ENCODE measurements around the gene DERL2.
A peak's percentile ranks its signal among the peaks of the same experiment; 100 is the strongest.
"Not testable (repeated sequence)": the region's sequence is repeated elsewhere in the genome, so short reads cannot be mapped to it uniquely, and the experiment has no call there.

DERL2 gene

GRCh38 chr17:5437721-5438317 is 48.2 kb downstream of the DERL2 start:
- DNase-seq (ENCODE audit: low read depth) = no peak

- DNase-seq (ENCODE audit: low read depth) = not testable (repeated sequence)
These were observed 50.1 kb downstream of the DERL2 start for GRCh38 chr17:5435781-5436315.

- no peak for DNase-seq (ENCODE audit: low read depth)
These were observed 51.0 kb downstream of the DERL2 start for GRCh38 chr17:5434984-5435383.

GRCh38 chr17:5431949-5432556 is 53.9 kb downstream of the DERL2 start:
- DNase-seq (ENCODE audit: low read depth) = no peak

- not testable (repeated sequence) for DNase-seq (ENCODE audit: low read depth)
These were observed 54.7 kb downstream of the DERL2 start for GRCh38 chr17:5431234-5431633.

GRCh38 chr17:5430413-5430999 is 55.5 kb downstream of the DERL2 start:
- DNase-seq (ENCODE audit: low read depth) = no peak

DNA sequence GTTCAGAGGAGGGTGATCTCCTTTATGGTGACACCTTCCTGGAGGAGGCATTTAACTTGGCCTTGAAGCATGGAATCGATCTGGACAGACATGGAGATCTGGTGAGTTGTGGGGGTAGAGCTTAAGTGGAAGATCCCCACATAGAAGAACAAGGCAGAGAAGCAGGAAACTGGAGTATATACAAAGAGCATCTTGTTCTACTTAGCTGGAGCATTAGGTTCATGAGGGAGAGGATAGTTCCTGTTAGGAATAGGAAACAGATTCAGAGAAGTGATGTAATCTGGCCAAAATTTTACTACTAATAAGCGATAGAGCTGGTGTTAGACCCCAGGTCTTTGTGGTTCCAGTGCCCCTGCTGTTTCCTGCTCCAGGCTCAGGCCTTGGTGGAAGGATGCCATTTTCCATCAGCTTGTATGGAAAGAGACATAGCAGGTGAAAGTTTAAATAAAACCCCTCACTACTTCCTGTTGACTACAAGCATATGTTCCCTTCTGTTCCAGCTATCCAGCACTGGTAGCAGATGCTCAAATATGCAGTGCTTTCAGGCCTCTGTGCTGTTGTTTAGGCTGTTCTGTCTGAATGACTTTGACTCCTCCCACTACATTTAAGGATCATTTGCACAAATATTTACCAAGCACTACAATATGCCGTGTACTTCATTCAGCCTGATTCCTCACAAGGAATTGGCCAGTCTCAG is 56.6 kb downstream of the DERL2 start:
- peak; percentile 46 for DNase-seq (ENCODE audit: low read depth)

DNA sequence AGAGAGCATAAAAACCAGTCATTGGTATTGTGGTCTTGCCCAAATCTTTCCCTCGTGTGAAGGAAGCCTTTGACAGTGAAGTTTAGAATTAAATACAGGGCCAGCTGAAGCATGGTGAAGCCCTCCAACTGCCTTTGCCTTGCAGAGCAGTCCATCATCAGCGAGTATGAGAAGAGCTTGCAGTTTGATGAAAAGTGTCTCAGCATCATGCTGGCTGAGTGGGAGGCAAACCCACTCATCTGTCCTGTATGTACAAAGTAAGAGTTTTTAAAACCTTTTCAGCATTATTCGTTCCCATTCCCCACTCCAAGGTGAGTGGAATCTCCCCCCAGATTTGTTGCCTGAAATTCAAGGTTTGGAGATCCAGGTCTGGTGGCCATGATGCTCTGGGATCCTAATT is 60.2 kb downstream of the DERL2 start:
- no peak for DNase-seq (ENCODE audit: low read depth)

GRCh38 chr17:5424909-5425308 is 61.1 kb downstream of the DERL2 start:
- DNase-seq (ENCODE audit: low read depth) = no peak

GRCh38 chr17:5422505-5422904 is 63.5 kb downstream of the DERL2 start:
- no peak for DNase-seq (ENCODE audit: low read depth)
